SK-N-SH treated with all-trans-retinoic acid at 6 μM for 48 hours (cell line): ENCODE results near the gene RUNDC3A.
"Not testable (repeated sequence)": the region's sequence is repeated elsewhere in the genome, so short reads cannot be mapped to it uniquely, and the experiment has no call there.

Experiments
- ATAC-seq: fragments of 200-7000 bp; cut with Tn5 transposase; 3 replicates; pipeline ENCODE4 v1.9.1; 2020; ENCODE audit warnings: mild to moderate bottlenecking, moderate library complexity
- ARNTL ChIP-seq: fragments of 450-650 bp; formaldehyde crosslinking; IDR thresholded peaks from 2 replicates; pipeline ENCODE4 v1.5.0; 2020; ENCODE audit warnings: low read depth, mild to moderate bottlenecking, moderate library complexity, borderline replicate concordance
- BACH2 ChIP-seq: fragments of 250-450 bp; sonication (Bioruptor Pico); IDR thresholded peaks from 2 replicates; pipeline ENCODE4 v1.9.0; 2021; ENCODE audit warnings: mild to moderate bottlenecking, borderline replicate concordance
- CREB5 ChIP-seq: fragments of 250-450 bp; sonication (Bioruptor Pico); IDR thresholded peaks from 2 replicates; pipeline ENCODE4 v1.5.1; 2020; ENCODE audit warnings: low read depth, mild to moderate bottlenecking, moderate library complexity
- CSRNP3 ChIP-seq: fragments of 250-450 bp; sonication (Bioruptor Pico); IDR thresholded peaks from 2 replicates; pipeline ENCODE4 v1.5.1; 2021; ENCODE audit warnings: mild to moderate bottlenecking, moderate library complexity
- ESRRG ChIP-seq: fragments of 250-450 bp; sonication (Bioruptor Pico); IDR thresholded peaks from 2 replicates; pipeline ENCODE4 v1.6.1; 2021; ENCODE audit warnings: mild to moderate bottlenecking
- GLIS3 ChIP-seq: fragments of 250-450 bp; sonication (Bioruptor Pico); IDR thresholded peaks from 2 replicates; pipeline ENCODE4 v1.5.0; 2020; ENCODE audit warnings: mild to moderate bottlenecking, moderate library complexity
- ISL1 ChIP-seq: fragments of 250-450 bp; sonication (Bioruptor Pico); IDR thresholded peaks from 2 replicates; pipeline ENCODE4 v2.1.2; 2022; ENCODE audit warnings: mild to moderate bottlenecking, moderate library complexity
- OSR1 ChIP-seq: fragments of 250-450 bp; sonication (Bioruptor Pico); IDR thresholded peaks from 2 replicates; pipeline ENCODE4 v1.8.0; 2022; ENCODE audit warnings: moderate library complexity, mild to moderate bottlenecking, inconsistent platforms
- PATZ1 ChIP-seq: fragments of 250-450 bp; sonication (Bioruptor Pico); IDR thresholded peaks from 2 replicates; pipeline ENCODE4 v1.8.0; 2020; ENCODE audit warnings: mild to moderate bottlenecking, moderate library complexity, borderline replicate concordance
- PPARA ChIP-seq: fragments of 250-450 bp; sonication (Bioruptor Pico); IDR thresholded peaks from 2 replicates; pipeline ENCODE4 v1.5.0; 2020; ENCODE audit warnings: mild to moderate bottlenecking, borderline replicate concordance
- RARB ChIP-seq: fragments of 250-450 bp; sonication (Bioruptor Pico); IDR thresholded peaks from 2 replicates; pipeline ENCODE4 v1.8.0; 2021; ENCODE audit warnings: mild to moderate bottlenecking, moderate library complexity
- TOX ChIP-seq: fragments of 250-450 bp; sonication (Bioruptor Pico); IDR thresholded peaks from 2 replicates; pipeline ENCODE4 v1.8.0; 2021; ENCODE audit warnings: mild to moderate bottlenecking, moderate library complexity, borderline replicate concordance
- ZFP3 ChIP-seq: fragments of 250-450 bp; sonication (Bioruptor Pico); IDR thresholded peaks from 2 replicates; pipeline ENCODE4 v1.5.0; 2020; ENCODE audit warnings: mild to moderate bottlenecking, moderate library complexity
- ZNF70 ChIP-seq: fragments of 450-650 bp; formaldehyde crosslinking; IDR thresholded peaks from 2 replicates; pipeline ENCODE4 v1.5.0; 2020; ENCODE audit warnings: mild to moderate bottlenecking, moderate library complexity
- TF ChIP-seq, protein P1 (sequence below): fragments of 250-450 bp; sonication (Bioruptor Pico); IDR thresholded peaks from 2 replicates; pipeline ENCODE4 v1.8.0; 2021; ENCODE audit warnings: low read depth, mild to moderate bottlenecking, moderate library complexity, borderline replicate concordance

The RUNDC3A gene

GRCh38 chr17:44363613-44364159 is 55.3 kb downstream of the RUNDC3A start, which contains the start of gene FAM171A2 (continued):
- TF ChIP-seq CREB5 (CRISPR knock-in tag) (no peak), ISL1 (no peak)
- TF ChIP-seq, protein P1, sequence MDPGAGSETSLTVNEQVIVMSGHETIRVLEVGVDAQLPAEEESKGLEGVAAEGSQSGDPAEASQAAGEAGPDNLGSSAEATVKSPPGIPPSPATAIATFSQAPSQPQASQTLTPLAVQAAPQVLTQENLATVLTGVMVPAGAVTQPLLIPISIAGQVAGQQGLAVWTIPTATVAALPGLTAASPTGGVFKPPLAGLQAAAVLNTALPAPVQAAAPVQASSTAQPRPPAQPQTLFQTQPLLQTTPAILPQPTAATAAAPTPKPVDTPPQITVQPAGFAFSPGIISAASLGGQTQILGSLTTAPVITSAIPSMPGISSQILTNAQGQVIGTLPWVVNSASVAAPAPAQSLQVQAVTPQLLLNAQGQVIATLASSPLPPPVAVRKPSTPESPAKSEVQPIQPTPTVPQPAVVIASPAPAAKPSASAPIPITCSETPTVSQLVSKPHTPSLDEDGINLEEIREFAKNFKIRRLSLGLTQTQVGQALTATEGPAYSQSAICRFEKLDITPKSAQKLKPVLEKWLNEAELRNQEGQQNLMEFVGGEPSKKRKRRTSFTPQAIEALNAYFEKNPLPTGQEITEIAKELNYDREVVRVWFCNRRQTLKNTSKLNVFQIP (CRISPR knock-in tag), result no peak

DNA sequence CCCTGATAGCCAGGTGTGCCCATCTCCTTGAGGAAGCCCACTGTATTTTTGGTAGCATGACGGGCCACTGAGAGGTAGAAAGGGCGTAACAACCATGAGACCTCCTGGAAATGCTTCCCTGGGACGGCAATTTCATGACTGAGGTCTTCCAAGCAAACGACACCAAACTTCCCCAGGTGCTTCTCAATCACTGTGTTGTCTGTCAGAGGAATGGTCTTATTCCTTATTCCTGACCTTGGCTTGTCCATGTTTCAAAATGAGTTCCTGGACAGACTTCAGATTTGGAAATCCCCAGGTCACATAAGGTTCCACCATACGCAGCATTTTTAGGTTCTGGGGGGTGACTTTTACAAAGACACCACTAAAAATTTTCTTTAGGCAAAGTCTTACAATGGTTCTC is 56.6 kb downstream of the RUNDC3A start:
- ATAC-seq, result not testable (repeated sequence)

DNA sequence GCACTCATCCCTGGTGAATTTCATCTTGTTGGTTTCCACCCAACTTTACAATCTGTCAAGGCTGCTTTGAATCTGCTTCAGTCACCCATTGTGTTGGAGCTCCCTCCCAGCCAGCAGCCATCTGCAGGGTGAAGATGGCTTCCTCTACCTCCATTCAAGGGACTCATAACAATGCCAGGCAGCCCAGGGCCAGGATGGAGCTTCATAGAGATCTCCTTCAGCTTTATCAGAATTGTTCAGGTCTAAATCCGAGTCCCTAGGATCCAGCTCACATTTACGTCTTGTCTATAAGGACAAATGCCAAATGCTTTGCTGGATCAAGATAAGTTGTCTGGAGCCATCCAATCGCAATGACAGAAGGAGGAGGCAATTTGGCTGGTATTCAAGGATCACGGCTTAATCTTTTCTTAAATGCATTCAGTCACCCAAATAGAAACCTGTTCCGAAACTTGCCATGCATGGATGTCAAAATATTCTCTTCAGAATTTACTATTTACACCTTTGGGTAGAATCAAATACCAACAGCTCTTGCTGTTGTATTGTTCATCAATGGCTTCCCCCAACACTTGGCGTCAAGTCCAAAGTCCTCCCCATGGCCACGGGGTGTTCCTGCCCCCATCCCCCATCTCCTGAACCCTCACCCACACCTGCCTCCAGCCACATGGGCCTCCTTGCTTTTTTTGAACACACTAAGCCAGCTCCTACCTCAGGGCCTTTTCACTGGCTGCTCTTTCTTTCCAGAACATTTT is 59.0 kb downstream of the RUNDC3A start:
- ATAC-seq, result no peak
- TF ChIP-seq PATZ1 (CRISPR knock-in tag), result no peak
- TF ChIP-seq PPARA (CRISPR knock-in tag), result no peak
- no peak for TF ChIP-seq ZFP3 (CRISPR knock-in tag)
- no peak for TF ChIP-seq BACH2 (CRISPR knock-in tag)
- no peak for TF ChIP-seq CREB5 (CRISPR knock-in tag)
- no peak for TF ChIP-seq ZNF70 (CRISPR knock-in tag)
- TF ChIP-seq RARB (CRISPR knock-in tag), result no peak
- no peak for TF ChIP-seq GLIS3 (CRISPR knock-in tag)
- no peak for TF ChIP-seq ESRRG (CRISPR knock-in tag)
- TF ChIP-seq OSR1, result no peak
- no peak for TF ChIP-seq ISL1
- TF ChIP-seq, protein P1 (CRISPR knock-in tag), result no peak
- TF ChIP-seq ARNTL (CRISPR knock-in tag), result no peak
- TF ChIP-seq TOX (CRISPR knock-in tag), result no peak
- no peak for TF ChIP-seq CSRNP3 (CRISPR knock-in tag)
